Kidney (tissue), 22 donors: ENCODE data around the gene ENPP3. TPM values are rescaled to one million over a fixed set of nuclear protein-coding genes. Genes with fewer than 3 reads are reported as not detected.
A peak's percentile ranks its signal among the peaks of the same experiment; 100 is the strongest.

Source experiments
- DNase-seq, 5 donors: peaks; one replicate each; pipeline ENCODE4 v3.0.0-alpha.2; 2013 to 2020
- FAIRE-seq: peaks from 2 replicates; lab custom pipeline; 2012; peaks lifted over from hg19 to GRCh38; lab: Jason Lieb, UNC
- H3K27ac ChIP-seq, 2 donors: one replicate each; pipeline ENCODE4 v1.7.0; 2013; ENCODE audit warnings: low read depth in 2 of 2, low read length in 2 of 2, inconsistent platforms in 1 of 2
- H3K27me3 ChIP-seq: one replicate; pipeline ENCODE4 v1.7.1; 2013; ENCODE audit warnings: low read length, inconsistent platforms; ENCODE audit not compliant: control insufficient read depth, insufficient read depth
- H3K36me3 ChIP-seq, 3 donors: one replicate each; pipeline versions ENCODE4 v1.7.0 to v1.7.1; 2013; ENCODE audit warnings: low read length in 3 of 3, control low read depth in 1 of 3, inconsistent platforms in 1 of 3; ENCODE audit not compliant: insufficient read depth in 3 of 3, control insufficient read depth in 2 of 3
- H3K4me1 ChIP-seq, 3 donors: one replicate each; pipeline versions ENCODE4 v1.7.0 to v1.7.1; 2013; ENCODE audit warnings: low read length in 3 of 3, inconsistent platforms in 1 of 3, low read depth in 1 of 3; ENCODE audit not compliant: control insufficient read depth in 2 of 3, insufficient read depth in 2 of 3
- H3K4me3 ChIP-seq, 3 donors: one replicate each; pipeline versions ENCODE4 v1.7.0 to v1.8.1; 2013; ENCODE audit warnings: low read length in 3 of 3, control low read depth in 1 of 3, inconsistent platforms in 1 of 3
- H3K9ac ChIP-seq, 3 donors: one replicate each; pipeline versions ENCODE4 v1.7.0 to v1.7.1; 2013; ENCODE audit warnings: low read length in 3 of 3, control low read depth in 1 of 3, inconsistent platforms in 1 of 3
- H3K9me3 ChIP-seq, 3 donors: one replicate each; pipeline versions ENCODE4 v1.7.0 to v1.7.1; 2013; ENCODE audit warnings: low read length in 3 of 3, control low read depth in 1 of 3, inconsistent platforms in 1 of 3; ENCODE audit not compliant: control insufficient read depth in 2 of 3, insufficient read depth in 1 of 3
- intact Hi-C: fragments of 100-400 bp; cut with DNase I; formaldehyde crosslinking; loops from one replicate; pipeline ENCODE4 v1.11.1; 2022
- long read RNA-seq, 10 donors: library from polyadenylated mRNA in 1 of 10; unstranded in 1 of 10; transcript quantifications; one replicate each; pipeline ENCODE4 v2.0.0 and lab custom pipeline, GENCODE V29; 2021 to 2026
- polyA plus RNA-seq: library from polyadenylated mRNA; stranded (reverse); fragments of 350-450 nt; fragmentation: Illumina TruSeq; extraction: RNeasy Lipid Tissue Mini Kit (QIAGEN cat#74804); gene quantifications from one replicate; pipeline ENCODE4 v1.2.3, GENCODE V29; 2014; ENCODE audit warnings: low read depth, low replicate concordance; ENCODE audit not compliant: insufficient read depth
- total RNA-seq: library from RNA; stranded (reverse); fragmentation: NEBNext Ultra II Directional; extraction: Animal tissue kit (Norgen Biotek cat#: 25700); gene quantifications from one replicate; pipeline ENCODE4 v1.2.1, GENCODE V29; 2021
- TF ChIP-seq, protein P1 (sequence below): IDR thresholded peaks from 3 replicates; pipeline ENCODE4 v1.5.1; 2012; ENCODE audit warnings: mild to moderate bottlenecking, moderate library complexity, borderline replicate concordance; ENCODE audit not compliant: insufficient read depth; ENCODE audit errors: extremely low read depth
- donor health status: control.
- donor health status: control.
- donor health status: control.
- donor health status: control.
- donor health status: control.
- donor health status: DM: yes; HTN: yes; CAD: no.
- donor health status: Normal renal cell carcinoma (clear cell type).

Gene ENPP3
- total RNA-seq (2.0 TPM), polyA plus RNA-seq (2.5 TPM)
- long read RNA-seq, donor 1, result 0 reads
- long read RNA-seq, donor 2, result 0 reads
- long read RNA-seq, donor 3, result 0 reads
- long read RNA-seq, donor 4, partial matches to known transcripts, result 0 of 1 reads
- long read RNA-seq, donor 4, other reads (novel, unspliced or antisense), result 0 of 1 reads
- long read RNA-seq, donor 5, result 0 reads
- long read RNA-seq, donor 6, partial matches to known transcripts, result 0 of 1 reads
- long read RNA-seq, donor 6, other reads (novel, unspliced or antisense), result 0 of 1 reads
- long read RNA-seq, donor 7, partial matches to known transcripts, result 1 of 3 reads
- long read RNA-seq, donor 7, other reads (novel, unspliced or antisense), result 1 of 3 reads
- long read RNA-seq, donor 8, result 0 reads
- long read RNA-seq, donor 9, result 0 reads
- long read RNA-seq, donor 10, partial matches to known transcripts, result 5 of 6 reads
- long read RNA-seq, donor 10, other reads (novel, unspliced or antisense), result 0 of 6 reads

DNA sequence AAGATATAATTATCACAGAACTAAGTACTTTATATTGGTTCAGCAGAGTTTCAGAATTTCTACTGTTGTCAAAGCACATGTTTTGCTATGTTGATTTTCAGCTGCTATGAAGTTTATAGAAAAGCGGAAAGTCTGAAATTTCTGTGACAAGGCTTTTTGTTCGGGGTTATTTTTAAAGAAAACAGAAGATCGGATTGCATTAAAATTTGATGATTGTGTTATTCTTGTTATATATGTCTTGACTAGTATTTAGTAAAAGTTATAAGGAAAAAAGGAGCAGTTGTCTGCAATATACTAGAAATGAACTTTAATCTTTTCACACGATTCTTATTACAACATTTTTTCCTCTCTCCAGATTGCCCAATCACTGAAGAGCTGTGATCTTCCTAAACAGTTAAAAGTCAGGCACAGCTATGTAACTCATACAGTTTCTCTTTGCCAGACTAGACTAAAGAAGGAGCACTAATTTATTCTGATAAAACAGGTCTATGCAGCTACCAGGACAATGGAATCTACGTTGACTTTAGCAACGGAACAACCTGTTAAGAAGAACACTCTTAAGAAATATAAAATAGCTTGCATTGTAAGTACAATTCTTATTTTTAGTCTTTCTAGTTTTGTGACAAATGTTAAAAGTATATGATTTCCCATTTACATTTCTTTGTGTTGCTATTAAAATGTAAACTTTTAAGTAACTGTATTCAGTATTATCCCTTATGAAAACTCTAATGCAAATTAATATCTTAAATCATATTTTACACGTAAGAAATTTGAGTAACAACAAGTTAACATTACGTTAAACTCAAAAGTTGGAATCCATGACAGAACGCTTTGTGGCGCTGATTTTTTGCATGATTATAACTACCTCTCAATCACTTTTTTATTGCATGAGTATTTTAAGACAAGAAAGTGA, at the start of gene ENPP3:
Gene ENPP3 (plus strand): TSS at position 423 of the 913 bp plus-strand sequence. CDS start 83 bp downstream, at position 506.
- peak in 2 of 5 donors; percentile 8 to 50 for DNase-seq
- TF ChIP-seq, protein P1, sequence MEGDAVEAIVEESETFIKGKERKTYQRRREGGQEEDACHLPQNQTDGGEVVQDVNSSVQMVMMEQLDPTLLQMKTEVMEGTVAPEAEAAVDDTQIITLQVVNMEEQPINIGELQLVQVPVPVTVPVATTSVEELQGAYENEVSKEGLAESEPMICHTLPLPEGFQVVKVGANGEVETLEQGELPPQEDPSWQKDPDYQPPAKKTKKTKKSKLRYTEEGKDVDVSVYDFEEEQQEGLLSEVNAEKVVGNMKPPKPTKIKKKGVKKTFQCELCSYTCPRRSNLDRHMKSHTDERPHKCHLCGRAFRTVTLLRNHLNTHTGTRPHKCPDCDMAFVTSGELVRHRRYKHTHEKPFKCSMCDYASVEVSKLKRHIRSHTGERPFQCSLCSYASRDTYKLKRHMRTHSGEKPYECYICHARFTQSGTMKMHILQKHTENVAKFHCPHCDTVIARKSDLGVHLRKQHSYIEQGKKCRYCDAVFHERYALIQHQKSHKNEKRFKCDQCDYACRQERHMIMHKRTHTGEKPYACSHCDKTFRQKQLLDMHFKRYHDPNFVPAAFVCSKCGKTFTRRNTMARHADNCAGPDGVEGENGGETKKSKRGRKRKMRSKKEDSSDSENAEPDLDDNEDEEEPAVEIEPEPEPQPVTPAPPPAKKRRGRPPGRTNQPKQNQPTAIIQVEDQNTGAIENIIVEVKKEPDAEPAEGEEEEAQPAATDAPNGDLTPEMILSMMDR, result no peak
- intact Hi-C loops, result no loop called here
- Histone ChIP-seq H3K27ac (peak within 1 kb of the TSS in 1 of 2 donors; percentile 52), H3K4me3 (peak within 1 kb of the TSS; percentile 26 to 48 (median 27)), H3K9me3 (no peaks in the 10 kb centered on the region), H3K36me3 (no peaks in the 10 kb centered on the region), H3K27me3 (no peaks in the 10 kb centered on the region), H3K9ac (no peak within 1 kb of the TSS), H3K4me1 (no peaks in the 10 kb centered on the region)
- peak; percentile 70 for FAIRE-seq

DNA sequence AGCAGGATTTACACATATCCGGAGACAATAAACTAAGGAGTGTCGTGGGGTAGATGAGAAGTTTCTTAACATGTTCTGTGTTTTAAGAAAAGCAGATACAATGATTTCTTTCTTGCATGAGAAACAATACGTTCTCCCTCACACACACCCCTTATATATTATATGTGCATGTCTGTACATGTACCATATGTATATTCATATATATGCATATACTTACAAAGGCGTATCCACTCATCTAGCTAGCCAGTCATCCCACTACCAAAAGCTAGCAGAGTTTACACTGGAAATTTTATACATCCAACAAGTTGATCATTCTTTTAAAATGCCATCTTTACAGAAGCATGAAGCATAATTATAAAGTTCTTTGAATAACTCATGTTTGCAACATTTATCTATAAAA, 49.2 kb upstream of the ENPP3 start:
- TF ChIP-seq, protein P1, result no peak
- Histone ChIP-seq H3K36me3 (peaks cover 10 to 57% (median 24%) of the 10 kb centered on the region in 3 donors), H3K27me3 (no peaks in the 10 kb centered on the region), H3K4me1 (no peaks in the 10 kb centered on the region), H3K4me3 (no peak overlapping the region), H3K27ac (no peak overlapping the region), H3K9ac (no peak overlapping the region), H3K9me3 (no peaks in the 10 kb centered on the region)
- DNase-seq (no peak), FAIRE-seq (no peak)
- intact Hi-C loops, result no loop called here

DNA sequence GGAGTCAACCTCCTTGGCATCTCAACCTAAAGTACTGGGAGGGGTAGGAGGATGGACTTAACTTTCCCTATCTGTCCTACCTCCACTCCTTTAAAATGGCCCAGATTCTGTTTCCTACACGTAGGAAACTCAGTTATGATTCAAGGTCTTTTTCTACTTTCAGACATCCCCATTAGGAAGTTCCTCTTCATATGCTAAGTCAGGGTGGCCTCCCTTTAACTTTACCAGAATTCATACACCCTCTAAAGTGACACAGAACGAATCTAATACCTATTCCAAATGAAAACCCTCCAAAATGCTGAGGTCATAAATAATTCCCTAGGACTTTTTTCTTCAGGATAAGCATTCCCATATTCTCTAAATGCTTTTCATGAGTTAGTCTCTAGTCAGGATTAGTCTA, 48.5 kb upstream of the ENPP3 start:
- Histone ChIP-seq H3K4me1 (no peaks in the 10 kb centered on the region), H3K4me3 (no peak overlapping the region), H3K27me3 (no peaks in the 10 kb centered on the region), H3K27ac (no peak overlapping the region), H3K9ac (no peak overlapping the region), H3K9me3 (no peaks in the 10 kb centered on the region), H3K36me3 (peaks cover 13 to 54% (median 25%) of the 10 kb centered on the region in 3 donors)
- DNase-seq (no peak), FAIRE-seq (no peak)
- intact Hi-C loops, result no loop called here
- TF ChIP-seq, protein P1, result no peak
